ENCODE results near the gene OARD1.
"Not testable (repeated sequence)": the region's sequence is repeated elsewhere in the genome, so short reads cannot be mapped to it uniquely, and the experiment has no call there.

The OARD1 gene

GRCh38 chr6:41017663-41018062, 54.5 kb downstream of the OARD1 start:
- no peak for TF ChIP-seq CTCF (IDR thresholded peaks at IDR 0.05; ENCODE audit: insufficient read depth, low read depth, low read length, missing control alignments)
- DNase-seq (ENCODE audit: low read depth) = no peak

GRCh38 chr6:41015860-41016259, 56.3 kb downstream of the OARD1 start:
- not testable (repeated sequence) for H3K4me3 ChIP-seq (ENCODE audit: low read length); DNase-seq (ENCODE audit: low read depth)

More at GRCh38 chr6:41017663-41018062, 54.5 kb downstream of the OARD1 start:
- no peak overlapping the region for H3K4me3 ChIP-seq (ENCODE audit: low read length)

- no peak overlapping the region for H3K4me3 ChIP-seq (ENCODE audit: low read length)
- no peak for DNase-seq (ENCODE audit: low read depth)
- no peak for TF ChIP-seq CTCF (IDR thresholded peaks at IDR 0.05; ENCODE audit: insufficient read depth, low read depth, low read length, missing control alignments)
Measured at GRCh38 chr6:41014780-41015179, 57.4 kb downstream of the OARD1 start.
